K562 (cell line): ENCODE results near the gene ACTBL2.
"Not testable (repeated sequence)": the region's sequence is repeated elsewhere in the genome, so short reads cannot be mapped to it uniquely, and the experiment has no call there.

Experiments used
- BRCA1 ChIP-seq, 2 experiments: fragments of 450-650 bp in 1 of 2; sonication (generic) in 1 of 2; formaldehyde crosslinking in 1 of 2; IDR thresholded peaks; 2 replicates each; pipeline versions ENCODE4 v1.5.0 to v1.6.1; 2017 to 2020; ENCODE audit warnings: mild to moderate bottlenecking in 1 of 2, missing genetic modification reagents in 1 of 2
- CBX1 ChIP-seq: sonication (generic); IDR thresholded peaks from 2 replicates; pipeline ENCODE4 v1.6.1; 2016; ENCODE audit warnings: antibody characterized with exemption, low read depth, mild to moderate bottlenecking
- CTCF ChIP-seq, 3 experiments: IDR thresholded peaks in 2 of 3; conservative IDR thresholded peaks in 1 of 3; 2 replicates each; pipeline ENCODE4 v1.5.1; 2011 to 2012; ENCODE audit warnings: low read length in 3 of 3, mild to moderate bottlenecking in 3 of 3, control low read depth in 2 of 3, improper control_type of control experiment in 1 of 3, inconsistent platforms in 1 of 3, low read depth in 1 of 3, mixed read lengths in 1 of 3, moderate library complexity in 1 of 3; ENCODE audit not compliant: insufficient read depth in 2 of 3
- EP300 ChIP-seq: IDR thresholded peaks from 2 replicates; pipeline ENCODE4 v1.6.1; 2012; ENCODE audit warnings: low read length, improper control_type of control experiment
- FOXP1 ChIP-seq: sonication (generic); formaldehyde crosslinking; IDR thresholded peaks from 2 replicates; pipeline ENCODE4 v1.8.0; 2022; ENCODE audit warnings: mild to moderate bottlenecking, missing genetic modification reagents
- KLF6 ChIP-seq: fragments of 250-450 bp; sonication (Bioruptor Pico); IDR thresholded peaks from 2 replicates; pipeline ENCODE4 v1.4.0; 2020; ENCODE audit warnings: mild to moderate bottlenecking, moderate library complexity, borderline replicate concordance
- POLR2A ChIP-seq: fragments of 450-650 bp; conservative IDR thresholded peaks from 2 replicates; pipeline ENCODE4 v1.6.1; 2016
- RFX5 ChIP-seq: IDR thresholded peaks from 2 replicates; pipeline ENCODE4 v1.6.1; 2011; ENCODE audit warnings: low read depth, mild to moderate bottlenecking, improper control_type of control experiment, low read length
- SIX5 ChIP-seq, 2 experiments: IDR thresholded peaks; 2 replicates each; pipeline ENCODE4 v1.6.1; 2011; ENCODE audit warnings: low read length in 2 of 2, borderline replicate concordance in 1 of 2, low read depth in 1 of 2, mild to moderate bottlenecking in 1 of 2, moderate library complexity in 1 of 2; ENCODE audit not compliant: insufficient read depth in 1 of 2
- THRAP3 ChIP-seq: fragments of 450-650 bp; IDR thresholded peaks from 2 replicates; pipeline ENCODE4 v1.6.1; 2016; ENCODE audit warnings: mild to moderate bottlenecking, inconsistent platforms, borderline replicate concordance
- TF ChIP-seq, protein P1 (sequence below): sonication (generic); formaldehyde crosslinking; IDR thresholded peaks from 2 replicates; pipeline ENCODE4 v1.8.0; 2023; ENCODE audit warnings: mild to moderate bottlenecking, missing genetic modification reagents

GRCh38 chr5:57522477-57522876 is 39.9 kb upstream of the ACTBL2 start:
- not testable (repeated sequence) for TF ChIP-seq KLF6; BRCA1 (IDR thresholded peaks at IDR 0.05); BRCA1 (CRISPR knock-in tag; IDR thresholded peaks at IDR 0.05); POLR2A; THRAP3; EP300; CBX1; FOXP1 (CRISPR knock-in tag); CTCF (IDR thresholded peaks at IDR 0.05 in 2 of 3, conservative IDR thresholded peaks at IDR 0.05 in 1 of 3; ENCODE audit: insufficient read depth in 2 of 3, low read depth in 1 of 3, low read length in 3 of 3); SIX5 (IDR thresholded peaks at IDR 0.05; ENCODE audit: borderline replicate concordance in 1 of 2, insufficient read depth in 1 of 2, low read depth in 1 of 2, low read length in 2 of 2); RFX5
- TF ChIP-seq, protein P1, sequence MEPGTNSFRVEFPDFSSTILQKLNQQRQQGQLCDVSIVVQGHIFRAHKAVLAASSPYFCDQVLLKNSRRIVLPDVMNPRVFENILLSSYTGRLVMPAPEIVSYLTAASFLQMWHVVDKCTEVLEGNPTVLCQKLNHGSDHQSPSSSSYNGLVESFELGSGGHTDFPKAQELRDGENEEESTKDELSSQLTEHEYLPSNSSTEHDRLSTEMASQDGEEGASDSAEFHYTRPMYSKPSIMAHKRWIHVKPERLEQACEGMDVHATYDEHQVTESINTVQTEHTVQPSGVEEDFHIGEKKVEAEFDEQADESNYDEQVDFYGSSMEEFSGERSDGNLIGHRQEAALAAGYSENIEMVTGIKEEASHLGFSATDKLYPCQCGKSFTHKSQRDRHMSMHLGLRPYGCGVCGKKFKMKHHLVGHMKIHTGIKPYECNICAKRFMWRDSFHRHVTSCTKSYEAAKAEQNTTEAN (CRISPR knock-in tag): not testable (repeated sequence)
